Measurements from ENCODE around the gene WNK4. TPM values are rescaled to one million over a fixed set of nuclear protein-coding genes. Genes with fewer than 3 reads are reported as not detected.

WNK4 gene
- total RNA-seq, 1 experiment from 2014 or later, result 2.6 TPM

- Mint-ChIP-seq H3K9me3 (no peaks in the 10 kb centered on the region), H3K27ac (no peak within 1 kb of the TSS), H3K27me3 (ENCODE audit: low read depth) (peaks cover 50% of the 10 kb centered on the region), H3K4me1 (peaks cover 18 to 25% of the 10 kb centered on the region in 2 experiments), H3K36me3 (ENCODE audit: insufficient read depth in 1 of 3, low read depth in 3 of 3) (peaks cover 0 to 1% (median 0%) of the 10 kb centered on the region in 3 experiments; a peak in 1 of 7 replicates), H3K4me3 (peak within 1 kb of the TSS; percentile 61 to 75)
- Histone ChIP-seq H2AK5ac (ENCODE audit: insufficient read length, low read length) (no peak within 1 kb of the TSS), H3K79me1 (ENCODE audit: insufficient read depth, low read depth, low read length, poor library complexity, severe bottlenecking) (no peaks in the 10 kb centered on the region), H4K91ac (ENCODE audit: insufficient read length, low read depth, low read length) (no peak within 1 kb of the TSS), H3K23ac (ENCODE audit: insufficient read length, low read depth, low read length) (no peak within 1 kb of the TSS), H2AFZ (ENCODE audit: low read length) (peak within 1 kb of the TSS; percentile 15), H4K8ac (replicated peaks; ENCODE audit: insufficient read length, low read depth, low read length) (no peak within 1 kb of the TSS), H3K4ac (ENCODE audit: low read depth, low read length) (no peak within 1 kb of the TSS), H2BK5ac (ENCODE audit: insufficient read length, low read length) (no peak within 1 kb of the TSS), H3K9me3 (ENCODE audit: control insufficient read depth, low read depth, low read length) (no peaks in the 10 kb centered on the region), H3K4me2 (ENCODE audit: insufficient read depth, insufficient read length, low read length) (peak within 1 kb of the TSS; percentile 67), H3K23me2 (ENCODE audit: insufficient read length, low read depth, low read length, poor library complexity, severe bottlenecking) (peaks cover 6% of the 10 kb centered on the region), H4K5ac (ENCODE audit: insufficient read length, low read depth, low read length) (no peak within 1 kb of the TSS), H3K27me3 (ENCODE audit: insufficient read depth, low read length) (peaks cover 23% of the 10 kb centered on the region), H4K20me1 (ENCODE audit: control insufficient read depth, insufficient read depth, insufficient read length) (no peaks in the 10 kb centered on the region), H3K27ac (ENCODE audit: insufficient read length, low read depth, low read length) (no peak within 1 kb of the TSS), H3K9ac (ENCODE audit: extremely low read depth, insufficient read length, low read length) (no peak within 1 kb of the TSS), H2BK20ac (ENCODE audit: low read depth, low read length, poor library complexity, severe bottlenecking) (no peak within 1 kb of the TSS), H3T11ph (ENCODE audit: low read length) (no peak within 1 kb of the TSS), H2BK120ac (ENCODE audit: low read depth, low read length, poor library complexity, severe bottlenecking) (no peak within 1 kb of the TSS), H3K56ac (ENCODE audit: insufficient read length, low read depth, low read length) (no peak within 1 kb of the TSS), H3K18ac (ENCODE audit: insufficient read length, low read depth, low read length) (no peak within 1 kb of the TSS), H2BK12ac (ENCODE audit: insufficient read length, low read depth, low read length) (no peak within 1 kb of the TSS), H3K79me2 (ENCODE audit: insufficient read depth, low read length) (no peaks in the 10 kb centered on the region), H2BK15ac (ENCODE audit: low read depth, low read length) (no peak within 1 kb of the TSS), H3K14ac (ENCODE audit: insufficient read depth, low read length) (no peak within 1 kb of the TSS), H3K4me1 (ENCODE audit: insufficient read depth, low read length) (no peaks in the 10 kb centered on the region; the same call in 1 of the 2 replicates)
- no peak for DNase-seq
- TF ChIP-seq CTCF (conservative IDR thresholded peaks at IDR 0.05), result no peak
- no CpG with 5 or more reads among the region's 92 CpGs for WGBS (ENCODE audit: extremely low coverage, insufficient read length, low lambda C conversion rate)
Measured at GRCh38 chr17:42760652-42761581, 19.5 kb upstream of the WNK4 start, which contains the start of gene RAMP2. Gene RAMP2, plus strand, starts transcription at chr17:42761227. Its CDS starts 35 bp downstream, at chr17:42761262.

All from H9 (cell line).